Brain microvascular endothelial cell (primary cell): Measurements from ENCODE around the gene BCL11A.

ENCODE experiments used
- DNase-seq: peaks from one replicate; pipeline ENCODE4 v3.0.0-alpha.2; 2020
- H3K27ac ChIP-seq: fragments of 250-450 bp; sonication (Bioruptor Pico); 2 replicates; pipeline ENCODE4 v1.5.1; 2020; ENCODE audit warnings: mild to moderate bottlenecking, moderate library complexity
- H3K27me3 ChIP-seq: fragments of 250-450 bp; sonication (Bioruptor Pico); replicated peaks from 2 replicates; pipeline ENCODE4 v1.5.1; 2020; ENCODE audit warnings: mild to moderate bottlenecking
- H3K36me3 ChIP-seq: fragments of 250-450 bp; sonication (Bioruptor Pico); replicated peaks from 2 replicates; pipeline ENCODE4 v1.5.1; 2020; ENCODE audit warnings: mild to moderate bottlenecking
- H3K4me3 ChIP-seq: 2 replicates; pipeline ENCODE4 v1.5.1; 2011; ENCODE audit warnings: low read depth, mild to moderate bottlenecking, control low read depth, low read length, moderate library complexity
- CTCF ChIP-seq: IDR thresholded peaks from 2 replicates; pipeline ENCODE4 v1.5.1; 2011; ENCODE audit warnings: low read depth, mild to moderate bottlenecking, moderate library complexity, low read length, control low read depth, inconsistent platforms; ENCODE audit errors: missing control alignments
- in situ Hi-C: cut with HindIII; loops from 2 replicates; pipeline ENCODE4 v1.10.0; 2017; ENCODE audit warnings: low sequenced_read_pairs, low pct_ligation_motif_present

Gene BCL11A

GRCh38 chr2:60596411-60596810, 43.0 kb upstream of the BCL11A start:
- Histone ChIP-seq H3K4me3 (no peak overlapping the region), H3K36me3 (no peaks in the 10 kb centered on the region), H3K27ac (no peak overlapping the region), H3K27me3 (no peaks in the 10 kb centered on the region)
- no peak for DNase-seq
- TF ChIP-seq CTCF, result no peak
- in situ Hi-C loops, result no loop called here

- Histone ChIP-seq H3K36me3 (no peaks in the 10 kb centered on the region), H3K27ac (no peak overlapping the region), H3K27me3 (no peaks in the 10 kb centered on the region), H3K4me3 (no peak overlapping the region)
- no peak for TF ChIP-seq CTCF
- no peak for DNase-seq
- in situ Hi-C loops, result no loop called here
Measured at GRCh38 chr2:60595953-60596352, 42.5 kb upstream of the BCL11A start.

GRCh38 chr2:60589104-60589503, 35.6 kb upstream of the BCL11A start:
- Histone ChIP-seq H3K4me3 (no peak overlapping the region), H3K27ac (no peak overlapping the region), H3K36me3 (no peaks in the 10 kb centered on the region), H3K27me3 (no peaks in the 10 kb centered on the region)
- TF ChIP-seq CTCF, result no peak
- in situ Hi-C loops, result no loop called here
- DNase-seq, result no peak

GRCh38 chr2:60586081-60586480, 32.6 kb upstream of the BCL11A start:
- H3K27me3 ChIP-seq, result no peaks in the 10 kb centered on the region
- H3K4me3 ChIP-seq, result no peak overlapping the region
- in situ Hi-C loops, result no loop called here
- no peaks in the 10 kb centered on the region for H3K36me3 ChIP-seq
- TF ChIP-seq CTCF, result no peak
- no peak for DNase-seq
- no peak overlapping the region for H3K27ac ChIP-seq

GRCh38 chr2:60585276-60585675, 31.8 kb upstream of the BCL11A start:
- Histone ChIP-seq H3K36me3 (no peaks in the 10 kb centered on the region), H3K27me3 (no peaks in the 10 kb centered on the region), H3K4me3 (no peak overlapping the region), H3K27ac (no peak overlapping the region)
- DNase-seq, result no peak
- TF ChIP-seq CTCF, result no peak
- in situ Hi-C loops, result no loop called here

GRCh38 chr2:60583604-60584003, 30.1 kb upstream of the BCL11A start:
- in situ Hi-C loops, result no loop called here
- no peak for TF ChIP-seq CTCF
- Histone ChIP-seq H3K36me3 (no peaks in the 10 kb centered on the region), H3K4me3 (no peak overlapping the region), H3K27ac (no peak overlapping the region), H3K27me3 (no peaks in the 10 kb centered on the region)
- DNase-seq, result no peak
